Neural cell (in vitro differentiated cells): Measurements from ENCODE around the gene PPFIBP2. TPM values are rescaled to one million over a fixed set of nuclear protein-coding genes. Genes with fewer than 3 reads are reported as not detected.

Source experiments
- H2AFZ ChIP-seq: fragments of 200-600, 300-800 bp; sonication (generic), shearing (Covaris generic); 2 replicates; pipeline ENCODE4 v1.6.0; 2014; ENCODE audit warnings: low read depth, mild to moderate bottlenecking, antibody characterized with exemption, low read length, moderate library complexity
- H3F3A ChIP-seq: fragments of 200-600 bp; shearing (Covaris generic); 2 replicates; pipeline ENCODE4 v1.6.1; 2016; ENCODE audit warnings: mild to moderate bottlenecking, moderate library complexity, mixed read lengths, antibody characterized with exemption, low read length; ENCODE audit not compliant: insufficient read depth, poor library complexity, severe bottlenecking
- H3K27ac ChIP-seq: fragments of 200-600, 300-800 bp; sonication (generic), shearing (Covaris generic); 2 replicates; pipeline ENCODE4 v1.5.1; 2014; ENCODE audit warnings: mild to moderate bottlenecking, low read length, moderate library complexity
- H3K27me3 ChIP-seq: fragments of 300-800, 200-600 bp; sonication (generic), shearing (Covaris generic); 2 replicates; pipeline ENCODE4 v1.6.0; 2014; ENCODE audit warnings: mild to moderate bottlenecking, low read depth, low read length, moderate library complexity; ENCODE audit not compliant: insufficient read depth
- H3K36me3 ChIP-seq: fragments of 300-800, 200-600 bp; sonication (generic), shearing (Covaris generic); 2 replicates; pipeline ENCODE4 v1.5.1; 2014; ENCODE audit warnings: mild to moderate bottlenecking, antibody characterized with exemption, low read length, moderate library complexity; ENCODE audit not compliant: insufficient read depth
- H3K4me2 ChIP-seq: fragments of 300-800, 200-600 bp; sonication (generic), shearing (Covaris generic); 2 replicates; pipeline ENCODE4 v1.6.0; 2014; ENCODE audit warnings: mild to moderate bottlenecking, low read length
- H3K4me3 ChIP-seq: fragments of 300-800, 200-600 bp; sonication (generic), shearing (Covaris generic); 2 replicates; pipeline ENCODE4 v1.5.1; 2014; ENCODE audit warnings: mild to moderate bottlenecking, low read length, moderate library complexity
- H3K79me2 ChIP-seq: fragments of 200-600 bp; shearing (Covaris generic); replicated peaks from 2 replicates; pipeline ENCODE4 v1.6.0; 2014; ENCODE audit warnings: mild to moderate bottlenecking, low read length, moderate library complexity; ENCODE audit not compliant: insufficient read depth
- H3K9ac ChIP-seq: fragments of 300-800, 200-600 bp; sonication (generic), shearing (Covaris generic); 2 replicates; pipeline ENCODE4 v1.6.1; 2016; ENCODE audit warnings: mild to moderate bottlenecking, low read length, mixed read lengths
- H3K9me2 ChIP-seq: fragments of 200-600 bp; shearing (Covaris generic); 2 replicates; pipeline ENCODE4 v1.6.1; 2016; ENCODE audit warnings: mild to moderate bottlenecking, low read length, mixed read lengths; ENCODE audit not compliant: insufficient read depth
- H3K9me3 ChIP-seq: fragments of 200-600, 300-800 bp; sonication (generic), shearing (Covaris generic); 2 replicates; pipeline ENCODE4 v1.6.1; 2016; ENCODE audit warnings: mild to moderate bottlenecking, mixed run types, low read length, moderate library complexity, mixed read lengths
- H4K20me1 ChIP-seq: fragments of 200-600 bp; shearing (Covaris generic); 2 replicates; pipeline ENCODE4 v1.6.1; 2016; ENCODE audit warnings: mild to moderate bottlenecking, mixed run types; ENCODE audit not compliant: insufficient read depth
- CTCF ChIP-seq: fragments of 450-650 bp; IDR thresholded peaks from 2 replicates; pipeline ENCODE4 v1.5.1; 2014; ENCODE audit warnings: antibody characterized with exemption, mild to moderate bottlenecking, moderate library complexity; ENCODE audit not compliant: poor library complexity, severe bottlenecking
- EP300 ChIP-seq: fragments of 450-650 bp; conservative IDR thresholded peaks from 2 replicates; pipeline ENCODE4 v1.6.1; 2014; ENCODE audit warnings: antibody characterized with exemption, mild to moderate bottlenecking, moderate library complexity; ENCODE audit not compliant: poor library complexity, severe bottlenecking
- EZH2 ChIP-seq: fragments of 200-600, 300-800 bp; shearing (Covaris generic), sonication (generic); IDR thresholded peaks from 2 replicates; pipeline ENCODE4 v1.6.1; 2014; ENCODE audit warnings: antibody characterized with exemption, low read length, borderline replicate concordance, mild to moderate bottlenecking; ENCODE audit not compliant: insufficient read depth, poor library complexity, severe bottlenecking
- MXI1 ChIP-seq: fragments of 450-650 bp; conservative IDR thresholded peaks from 2 replicates; pipeline ENCODE4 v1.6.1; 2014; ENCODE audit warnings: antibody characterized with exemption, mild to moderate bottlenecking; ENCODE audit not compliant: poor library complexity, severe bottlenecking
- POLR2AphosphoS5 ChIP-seq: IDR thresholded peaks from 2 replicates; pipeline ENCODE4 v1.6.1; 2012
- RAD21 ChIP-seq: fragments of 450-650 bp; conservative IDR thresholded peaks from 2 replicates; pipeline ENCODE4 v1.6.1; 2014; ENCODE audit warnings: antibody characterized with exemption, mild to moderate bottlenecking, moderate library complexity
- REST ChIP-seq: IDR thresholded peaks from 2 replicates; pipeline ENCODE4 v1.6.1; 2012; ENCODE audit warnings: borderline replicate concordance
- SMC3 ChIP-seq: fragments of 450-650 bp; conservative IDR thresholded peaks from 2 replicates; pipeline ENCODE4 v1.6.1; 2014; ENCODE audit warnings: antibody characterized with exemption, mild to moderate bottlenecking, moderate library complexity; ENCODE audit not compliant: poor library complexity
- TAF1 ChIP-seq: IDR thresholded peaks from 2 replicates; pipeline ENCODE4 v1.6.1; 2012; ENCODE audit warnings: low read depth
- polyA plus RNA-seq: library from polyadenylated mRNA; depleted of rRNA; stranded (reverse); fragments of >200 nt; gene quantifications from 2 replicates; pipeline ENCODE4 v1.2.3, GENCODE V29; 2014

Gene PPFIBP2
- polyA plus RNA-seq, 1 donor from 2014 or later: not detected

DNA sequence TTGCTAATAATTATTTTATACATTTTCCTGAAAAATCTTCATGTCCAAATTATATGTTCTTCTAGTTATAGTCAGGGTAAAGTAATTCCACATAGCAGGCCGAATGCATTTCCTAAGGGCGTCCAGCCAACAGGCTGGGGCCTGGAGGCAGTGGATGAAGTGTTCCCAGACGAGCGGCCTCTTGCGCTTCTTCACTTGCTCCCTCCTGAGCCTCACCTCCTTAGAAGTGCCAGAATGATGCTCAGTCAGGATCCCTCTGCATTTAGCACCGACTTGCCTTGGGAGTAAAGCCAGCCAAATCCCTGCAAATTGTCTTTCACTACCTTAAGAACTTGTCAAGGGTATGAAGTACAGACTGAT is 27.0 kb upstream of the PPFIBP2 start:
- H2AFZ ChIP-seq: no peak overlapping the region
- H3K9me2 ChIP-seq: no peaks in the 10 kb centered on the region
- H3K4me3 ChIP-seq: no peak overlapping the region
- TF ChIP-seq EP300 (no peak), CTCF (no peak), POLR2AphosphoS5 (no peak), SMC3 (no peak), EZH2 (no peak), TAF1 (no peak), REST (no peak), RAD21 (no peak), MXI1 (no peak)
- no peaks in the 10 kb centered on the region for H4K20me1 ChIP-seq
- no peak overlapping the region for H3K4me2 ChIP-seq
- no peak overlapping the region for H3K9ac ChIP-seq
- no peaks in the 10 kb centered on the region for H3F3A ChIP-seq
- H3K36me3 ChIP-seq: no peaks in the 10 kb centered on the region
- no peaks in the 10 kb centered on the region for H3K27me3 ChIP-seq
- H3K79me2 ChIP-seq: no peaks in the 10 kb centered on the region
- no peak overlapping the region for H3K27ac ChIP-seq
- H3K9me3 ChIP-seq: no peaks in the 10 kb centered on the region

DNA sequence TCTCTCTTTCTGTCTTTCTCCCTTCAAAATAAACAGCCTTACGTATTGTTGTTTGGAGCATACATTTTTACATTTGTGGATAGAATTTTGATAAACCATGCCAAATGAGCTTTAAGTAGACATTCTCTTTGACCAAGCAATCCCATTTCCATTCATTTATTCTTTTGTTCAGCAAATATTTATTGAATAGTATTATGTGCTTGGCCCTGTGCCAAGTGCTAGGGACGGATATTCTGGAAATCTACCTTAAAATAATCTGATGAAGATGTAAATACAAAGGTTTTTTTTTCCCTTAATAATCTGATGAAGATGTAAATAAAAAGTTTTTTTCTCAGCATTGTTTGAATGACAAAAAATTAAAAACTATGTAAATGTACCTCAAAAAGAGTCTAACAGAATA is 26.4 kb upstream of the PPFIBP2 start:
- H3K4me3 ChIP-seq: no peak overlapping the region

More for the DNA sequence above, 26.4 kb upstream of the PPFIBP2 start:
- Histone ChIP-seq H2AFZ (no peak overlapping the region), H3K79me2 (no peaks in the 10 kb centered on the region), H3K27ac (no peak overlapping the region), H3F3A (no peaks in the 10 kb centered on the region), H3K27me3 (no peaks in the 10 kb centered on the region), H3K9ac (no peak overlapping the region), H3K36me3 (no peaks in the 10 kb centered on the region), H3K4me2 (no peak overlapping the region), H4K20me1 (no peaks in the 10 kb centered on the region), H3K9me3 (no peaks in the 10 kb centered on the region), H3K9me2 (no peaks in the 10 kb centered on the region)
- TF ChIP-seq RAD21: no peak
- no peak for TF ChIP-seq REST
- no peak for TF ChIP-seq EZH2
- no peak for TF ChIP-seq EP300
- TF ChIP-seq CTCF: no peak
- TF ChIP-seq POLR2AphosphoS5: no peak
- TF ChIP-seq TAF1: no peak
- no peak for TF ChIP-seq MXI1
- no peak for TF ChIP-seq SMC3
